RKO (cell line): ENCODE measurements around the gene VCAN.

ENCODE experiments used
- DNase-seq: peaks from one replicate; pipeline ENCODE4 v3.0.0-alpha.2; 2016; ENCODE audit warnings: low spot score

Gene VCAN

GRCh38 chr5:83498585-83498984 is 27.0 kb downstream of the VCAN start:
- DNase-seq: no peak

GRCh38 chr5:83503662-83504061 is 32.1 kb downstream of the VCAN start:
- no peak for DNase-seq

GRCh38 chr5:83507431-83507830 is 35.9 kb downstream of the VCAN start:
- no peak for DNase-seq

- no peak for DNase-seq
Observed at GRCh38 chr5:83509540-83509939, 38.0 kb downstream of the VCAN start.

GRCh38 chr5:83510260-83510659 is 38.7 kb downstream of the VCAN start:
- DNase-seq: no peak

- no peak for DNase-seq
Observed at GRCh38 chr5:83512061-83512745, 40.7 kb downstream of the VCAN start.

- DNase-seq: no peak
Observed at GRCh38 chr5:83513081-83513480, 41.5 kb downstream of the VCAN start.

GRCh38 chr5:83513491-83513890 is 41.9 kb downstream of the VCAN start:
- no peak for DNase-seq

GRCh38 chr5:83516377-83516776 is 44.8 kb downstream of the VCAN start:
- no peak for DNase-seq

- no peak for DNase-seq
Observed at GRCh38 chr5:83517072-83517687, 45.6 kb downstream of the VCAN start.

GRCh38 chr5:83517688-83518085 is 46.1 kb downstream of the VCAN start:
- no peak for DNase-seq

- no peak for DNase-seq
Observed at GRCh38 chr5:83518319-83519061, 46.9 kb downstream of the VCAN start.

GRCh38 chr5:83522446-83522845 is 50.9 kb downstream of the VCAN start:
- no peak for DNase-seq

GRCh38 chr5:83523929-83524328 is 52.4 kb downstream of the VCAN start:
- no peak for DNase-seq

- DNase-seq: no peak
Observed at GRCh38 chr5:83524345-83524744, 52.8 kb downstream of the VCAN start.

- no peak for DNase-seq
Observed at GRCh38 chr5:83524991-83525390, 53.4 kb downstream of the VCAN start.

- DNase-seq: no peak
Observed at GRCh38 chr5:83526289-83526688, 54.7 kb downstream of the VCAN start.

GRCh38 chr5:83527221-83527620 is 55.7 kb downstream of the VCAN start:
- no peak for DNase-seq

GRCh38 chr5:83527722-83528438 is 56.3 kb downstream of the VCAN start:
- no peak for DNase-seq

- DNase-seq: no peak
Observed at GRCh38 chr5:83528439-83528769, 56.9 kb downstream of the VCAN start.

GRCh38 chr5:83530193-83530592 is 58.6 kb downstream of the VCAN start:
- no peak for DNase-seq

GRCh38 chr5:83531661-83532060 is 60.1 kb downstream of the VCAN start:
- no peak for DNase-seq
